K562 (cell line): Measurements from ENCODE around the gene HOXB3. TPM values are rescaled to one million over a fixed set of nuclear protein-coding genes. Genes with fewer than 3 reads are reported as not detected.

Experiments used
- CREB3L1 ChIP-seq: fragments of 450-650 bp; IDR thresholded peaks from 2 replicates; pipeline ENCODE4 v1.6.1; 2014; ENCODE audit warnings: low read depth, mild to moderate bottlenecking, moderate library complexity, borderline replicate concordance
- ETS2 ChIP-seq: IDR thresholded peaks from 2 replicates; pipeline ENCODE4 v1.6.1; 2016; ENCODE audit warnings: borderline replicate concordance, missing genetic modification characterization, mild to moderate bottlenecking, moderate library complexity, missing compliant biosample characterization; ENCODE audit not compliant: poor library complexity, severe bottlenecking
- HDGF ChIP-seq: fragments of 450-650 bp; IDR thresholded peaks from 2 replicates; pipeline ENCODE4 v1.6.1; 2016
- NFRKB ChIP-seq: fragments of 450-650 bp; IDR thresholded peaks from 2 replicates; pipeline ENCODE4 v1.6.1; 2016; ENCODE audit warnings: low read depth
- NR2F6 ChIP-seq: fragments of 450-650 bp; formaldehyde crosslinking; IDR thresholded peaks from 2 replicates; pipeline ENCODE4 v1.4.0; 2020; ENCODE audit warnings: mild to moderate bottlenecking
- TCF3 ChIP-seq: sonication (generic); formaldehyde crosslinking; IDR thresholded peaks from 2 replicates; pipeline ENCODE4 v1.4.0; 2020; ENCODE audit warnings: mild to moderate bottlenecking, missing genetic modification reagents
- polyA plus RNA-seq, 8 experiments: library from polyadenylated mRNA; depleted of rRNA in 4 of 8; stranded (reverse) in 5 of 8; unstranded in 3 of 8; fragments of >200 nt; fragmentation: Nextera tagmentation in 2 of 8; fragmentation: Illumina TruSeq in 1 of 8; extraction: Ambion mirVana in 2 of 8; extraction: Trizol in 1 of 8; gene quantifications; 2 replicates each; pipeline versions ENCODE4 v1.2.1 to v1.2.3, GENCODE V29; 2011 to 2014; ENCODE audit warnings: inconsistent platforms in 1 of 8, missing spikeins in 1 of 8
- total RNA-seq, 7 experiments: library from RNA; depleted of rRNA in 6 of 7; stranded (reverse); fragments of >200 nt in 6 of 7; fragmentation: Illumina TruSeq in 2 of 7; extraction: Trizol in 2 of 7; gene quantifications; 2 replicates each; pipeline versions ENCODE4 v1.2.1 to v1.2.3, GENCODE V29; 2011 to 2021; ENCODE audit warnings: low replicate concordance in 1 of 7
- TF ChIP-seq, protein P1 (sequence below): fragments of 450-650 bp; IDR thresholded peaks from 2 replicates; pipeline ENCODE4 v1.6.1; 2017; ENCODE audit warnings: antibody characterized with exemption, mild to moderate bottlenecking
- TF ChIP-seq, protein P2 (sequence below), 2 experiments: fragments of 450-650 bp in 1 of 2; IDR thresholded peaks; 2 replicates each; pipeline ENCODE4 v1.6.1; 2011 to 2017; ENCODE audit warnings: low read depth in 2 of 2, antibody characterized with exemption in 1 of 2, borderline replicate concordance in 1 of 2, low read length in 1 of 2, mild to moderate bottlenecking in 1 of 2, mixed read lengths in 1 of 2; ENCODE audit not compliant: control insufficient read depth in 1 of 2
- TF ChIP-seq, protein P3 (sequence below), 2 experiments: IDR thresholded peaks; 2 replicates each; pipeline ENCODE4 v1.6.1; 2012; ENCODE audit warnings: improper control_type of control experiment in 2 of 2, low read depth in 2 of 2, low read length in 2 of 2, borderline replicate concordance in 1 of 2

Gene HOXB3
- total and polyA plus RNA-seq, 9 of the 15 experiments (the other 6 are each of a cell fraction or from before 2014, with no cell fraction given): 2.4 to 41.3 (median 20.2) TPM

DNA sequence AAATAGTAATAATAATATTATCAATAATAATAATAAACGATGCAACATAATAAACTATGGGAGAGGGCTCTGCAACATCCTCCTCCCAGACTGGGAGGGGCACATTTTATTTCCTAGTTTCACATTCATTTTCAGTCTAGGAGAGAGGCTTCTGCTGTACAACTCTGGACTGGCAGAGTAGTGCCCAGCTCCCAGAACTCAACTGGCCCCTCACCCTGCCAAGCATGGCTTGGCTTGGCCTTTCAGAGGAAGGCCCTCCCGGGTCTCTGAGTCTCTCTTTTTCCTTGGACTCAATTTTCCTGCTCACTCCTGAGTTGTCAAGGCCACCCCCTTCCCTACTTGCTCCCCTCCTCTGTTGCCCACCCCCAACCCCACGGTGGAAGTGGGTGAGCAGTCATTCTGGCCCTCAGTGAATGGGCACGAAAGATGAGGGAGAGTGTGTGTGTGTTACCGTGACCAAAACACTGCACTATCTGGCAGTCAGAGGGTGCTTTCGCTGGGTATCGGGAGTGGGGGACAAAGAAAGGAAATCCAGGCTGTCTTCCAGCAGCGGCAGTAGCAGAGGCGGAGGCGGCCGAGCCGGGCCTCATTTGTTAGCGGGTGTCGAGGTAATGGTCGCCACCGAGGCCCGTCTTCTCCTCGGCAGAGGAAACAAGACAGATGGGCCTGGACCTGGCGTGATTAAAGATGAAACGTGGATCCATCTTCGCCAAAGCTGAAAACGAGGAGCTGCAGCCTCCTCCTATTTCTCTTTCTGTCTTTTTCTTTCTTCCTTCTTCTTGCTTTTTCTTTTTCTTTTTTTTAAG lies 14.2 kb downstream of the HOXB3 start (continued):
- TF ChIP-seq, protein P1, sequence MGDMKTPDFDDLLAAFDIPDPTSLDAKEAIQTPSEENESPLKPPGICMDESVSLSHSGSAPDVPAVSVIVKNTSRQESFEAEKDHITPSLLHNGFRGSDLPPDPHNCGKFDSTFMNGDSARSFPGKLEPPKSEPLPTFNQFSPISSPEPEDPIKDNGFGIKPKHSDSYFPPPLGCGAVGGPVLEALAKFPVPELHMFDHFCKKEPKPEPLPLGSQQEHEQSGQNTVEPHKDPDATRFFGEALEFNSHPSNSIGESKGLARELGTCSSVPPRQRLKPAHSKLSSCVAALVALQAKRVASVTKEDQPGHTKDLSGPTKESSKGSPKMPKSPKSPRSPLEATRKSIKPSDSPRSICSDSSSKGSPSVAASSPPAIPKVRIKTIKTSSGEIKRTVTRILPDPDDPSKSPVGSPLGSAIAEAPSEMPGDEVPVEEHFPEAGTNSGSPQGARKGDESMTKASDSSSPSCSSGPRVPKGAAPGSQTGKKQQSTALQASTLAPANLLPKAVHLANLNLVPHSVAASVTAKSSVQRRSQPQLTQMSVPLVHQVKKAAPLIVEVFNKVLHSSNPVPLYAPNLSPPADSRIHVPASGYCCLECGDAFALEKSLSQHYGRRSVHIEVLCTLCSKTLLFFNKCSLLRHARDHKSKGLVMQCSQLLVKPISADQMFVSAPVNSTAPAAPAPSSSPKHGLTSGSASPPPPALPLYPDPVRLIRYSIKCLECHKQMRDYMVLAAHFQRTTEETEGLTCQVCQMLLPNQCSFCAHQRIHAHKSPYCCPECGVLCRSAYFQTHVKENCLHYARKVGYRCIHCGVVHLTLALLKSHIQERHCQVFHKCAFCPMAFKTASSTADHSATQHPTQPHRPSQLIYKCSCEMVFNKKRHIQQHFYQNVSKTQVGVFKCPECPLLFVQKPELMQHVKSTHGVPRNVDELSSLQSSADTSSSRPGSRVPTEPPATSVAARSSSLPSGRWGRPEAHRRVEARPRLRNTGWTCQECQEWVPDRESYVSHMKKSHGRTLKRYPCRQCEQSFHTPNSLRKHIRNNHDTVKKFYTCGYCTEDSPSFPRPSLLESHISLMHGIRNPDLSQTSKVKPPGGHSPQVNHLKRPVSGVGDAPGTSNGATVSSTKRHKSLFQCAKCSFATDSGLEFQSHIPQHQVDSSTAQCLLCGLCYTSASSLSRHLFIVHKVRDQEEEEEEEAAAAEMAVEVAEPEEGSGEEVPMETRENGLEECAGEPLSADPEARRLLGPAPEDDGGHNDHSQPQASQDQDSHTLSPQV: peak; percentile 47; the same call in 1 of the 2 replicates
- TF ChIP-seq NFRKB (0 out of 2 replicates have a peak, but pooled peaks have one; percentile 39), NR2F6 (CRISPR knock-in tag) (no peak), ETS2 (tag) (no peak), HDGF (peak; percentile 82; the same call in 1 of the 2 replicates), CREB3L1 (no peak), TCF3 (CRISPR knock-in tag) (no peak)
- TF ChIP-seq, protein P2, sequence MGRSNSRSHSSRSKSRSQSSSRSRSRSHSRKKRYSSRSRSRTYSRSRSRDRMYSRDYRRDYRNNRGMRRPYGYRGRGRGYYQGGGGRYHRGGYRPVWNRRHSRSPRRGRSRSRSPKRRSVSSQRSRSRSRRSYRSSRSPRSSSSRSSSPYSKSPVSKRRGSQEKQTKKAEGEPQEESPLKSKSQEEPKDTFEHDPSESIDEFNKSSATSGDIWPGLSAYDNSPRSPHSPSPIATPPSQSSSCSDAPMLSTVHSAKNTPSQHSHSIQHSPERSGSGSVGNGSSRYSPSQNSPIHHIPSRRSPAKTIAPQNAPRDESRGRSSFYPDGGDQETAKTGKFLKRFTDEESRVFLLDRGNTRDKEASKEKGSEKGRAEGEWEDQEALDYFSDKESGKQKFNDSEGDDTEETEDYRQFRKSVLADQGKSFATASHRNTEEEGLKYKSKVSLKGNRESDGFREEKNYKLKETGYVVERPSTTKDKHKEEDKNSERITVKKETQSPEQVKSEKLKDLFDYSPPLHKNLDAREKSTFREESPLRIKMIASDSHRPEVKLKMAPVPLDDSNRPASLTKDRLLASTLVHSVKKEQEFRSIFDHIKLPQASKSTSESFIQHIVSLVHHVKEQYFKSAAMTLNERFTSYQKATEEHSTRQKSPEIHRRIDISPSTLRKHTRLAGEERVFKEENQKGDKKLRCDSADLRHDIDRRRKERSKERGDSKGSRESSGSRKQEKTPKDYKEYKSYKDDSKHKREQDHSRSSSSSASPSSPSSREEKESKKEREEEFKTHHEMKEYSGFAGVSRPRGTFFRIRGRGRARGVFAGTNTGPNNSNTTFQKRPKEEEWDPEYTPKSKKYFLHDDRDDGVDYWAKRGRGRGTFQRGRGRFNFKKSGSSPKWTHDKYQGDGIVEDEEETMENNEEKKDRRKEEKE (IDR thresholded peaks at IDR 0.05; ENCODE audit: borderline replicate concordance in 1 of 2, control insufficient read depth in 1 of 2, low read depth in 2 of 2, low read length in 1 of 2): no peak
- TF ChIP-seq, protein P3, sequence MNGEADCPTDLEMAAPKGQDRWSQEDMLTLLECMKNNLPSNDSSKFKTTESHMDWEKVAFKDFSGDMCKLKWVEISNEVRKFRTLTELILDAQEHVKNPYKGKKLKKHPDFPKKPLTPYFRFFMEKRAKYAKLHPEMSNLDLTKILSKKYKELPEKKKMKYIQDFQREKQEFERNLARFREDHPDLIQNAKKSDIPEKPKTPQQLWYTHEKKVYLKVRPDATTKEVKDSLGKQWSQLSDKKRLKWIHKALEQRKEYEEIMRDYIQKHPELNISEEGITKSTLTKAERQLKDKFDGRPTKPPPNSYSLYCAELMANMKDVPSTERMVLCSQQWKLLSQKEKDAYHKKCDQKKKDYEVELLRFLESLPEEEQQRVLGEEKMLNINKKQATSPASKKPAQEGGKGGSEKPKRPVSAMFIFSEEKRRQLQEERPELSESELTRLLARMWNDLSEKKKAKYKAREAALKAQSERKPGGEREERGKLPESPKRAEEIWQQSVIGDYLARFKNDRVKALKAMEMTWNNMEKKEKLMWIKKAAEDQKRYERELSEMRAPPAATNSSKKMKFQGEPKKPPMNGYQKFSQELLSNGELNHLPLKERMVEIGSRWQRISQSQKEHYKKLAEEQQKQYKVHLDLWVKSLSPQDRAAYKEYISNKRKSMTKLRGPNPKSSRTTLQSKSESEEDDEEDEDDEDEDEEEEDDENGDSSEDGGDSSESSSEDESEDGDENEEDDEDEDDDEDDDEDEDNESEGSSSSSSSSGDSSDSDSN (IDR thresholded peaks at IDR 0.05; ENCODE audit: borderline replicate concordance in 1 of 2, low read depth in 2 of 2, low read length in 2 of 2): 0 out of 4 replicates have a peak, but pooled peaks of 1 of the 2 experiments have one; percentile 68
